ENCODE results near the gene C19orf12.

Gene C19orf12

GRCh38 chr19:29758863-29759262, 43.8 kb upstream of the C19orf12 start:
- no peak overlapping the region for H3K27ac ChIP-seq (ENCODE audit: low read length)
- H3K36me3 ChIP-seq (ENCODE audit: insufficient read depth, low read length), result no peaks in the 10 kb centered on the region
- no peaks in the 10 kb centered on the region for H3K79me2 ChIP-seq (ENCODE audit: insufficient read depth, low read length)
- DNase-seq (no peak), ATAC-seq (ENCODE audit: insufficient read depth, low read depth) (no peak)
- H3K27me3 ChIP-seq (ENCODE audit: insufficient read depth, low read length, poor library complexity), result no peaks in the 10 kb centered on the region
- no peak for TF ChIP-seq CTCF (IDR thresholded peaks at IDR 0.05; ENCODE audit: borderline replicate concordance, extremely low read depth, low read length, poor library complexity, severe bottlenecking)
- peaks cover 4% of the 10 kb centered on the region; the same call in 1 of the 2 replicates for H3K4me1 ChIP-seq (ENCODE audit: insufficient read depth, low read length)
- no peak overlapping the region for H3K4me2 ChIP-seq (ENCODE audit: insufficient read depth, low read length)
- H4K20me1 ChIP-seq (ENCODE audit: insufficient read depth, low read length), result no peaks in the 10 kb centered on the region; the same call in 1 of the 2 replicates
- H3K9me3 ChIP-seq (ENCODE audit: insufficient read depth, low read length, severe bottlenecking), result no peaks in the 10 kb centered on the region
- no peak overlapping the region for H3K9ac ChIP-seq (ENCODE audit: low read depth, low read length)
- no peak overlapping the region for H2AFZ ChIP-seq (ENCODE audit: low read depth, low read length)
- no peak overlapping the region for H3K4me3 ChIP-seq (ENCODE audit: low read depth in 1 of 2, low read length in 2 of 2)

DNA sequence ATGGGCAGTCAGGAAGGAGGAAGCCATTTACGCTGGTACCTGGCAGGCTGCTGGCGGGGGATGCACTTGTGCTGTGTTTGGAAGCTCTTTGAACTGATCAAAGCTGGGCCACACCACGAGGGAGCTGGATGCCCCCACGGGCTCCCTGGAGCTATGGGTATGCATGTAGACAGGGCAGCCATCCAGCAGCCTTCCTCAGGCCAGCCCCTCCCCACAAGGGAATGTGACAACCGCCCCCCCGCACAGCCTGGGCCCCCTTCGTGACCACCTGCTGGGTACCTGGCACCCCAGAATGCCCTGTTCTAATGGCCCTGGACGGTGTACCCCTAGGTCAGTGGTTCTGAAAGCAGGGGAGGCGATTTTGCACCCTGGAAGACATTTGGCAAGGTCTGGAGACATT, 42.5 kb upstream of the C19orf12 start:
- DNase-seq (no peak), ATAC-seq (ENCODE audit: insufficient read depth, low read depth) (no peak)
- Histone ChIP-seq H2AFZ (ENCODE audit: low read depth, low read length) (no peak overlapping the region), H3K79me2 (ENCODE audit: insufficient read depth, low read length) (no peaks in the 10 kb centered on the region), H3K27me3 (ENCODE audit: insufficient read depth, low read length, poor library complexity) (no peaks in the 10 kb centered on the region), H3K27ac (ENCODE audit: low read length) (no peak overlapping the region), H4K20me1 (ENCODE audit: insufficient read depth, low read length) (no peaks in the 10 kb centered on the region; the same call in 1 of the 2 replicates), H3K4me1 (ENCODE audit: insufficient read depth, low read length) (peaks cover 4% of the 10 kb centered on the region; the same call in 1 of the 2 replicates), H3K9ac (ENCODE audit: low read depth, low read length) (no peak overlapping the region), H3K36me3 (ENCODE audit: insufficient read depth, low read length) (no peaks in the 10 kb centered on the region), H3K4me3 (ENCODE audit: low read depth in 1 of 2, low read length in 2 of 2) (no peak overlapping the region), H3K4me2 (ENCODE audit: insufficient read depth, low read length) (no peak overlapping the region), H3K9me3 (ENCODE audit: insufficient read depth, low read length, severe bottlenecking) (no peaks in the 10 kb centered on the region)
- TF ChIP-seq CTCF (IDR thresholded peaks at IDR 0.05; ENCODE audit: borderline replicate concordance, extremely low read depth, low read length, poor library complexity, severe bottlenecking), result no peak
- TF ChIP-seq EZH2 (IDR thresholded peaks at IDR 0.05; ENCODE audit: borderline replicate concordance, low read depth, low read length, severe bottlenecking), result no peak

DNA sequence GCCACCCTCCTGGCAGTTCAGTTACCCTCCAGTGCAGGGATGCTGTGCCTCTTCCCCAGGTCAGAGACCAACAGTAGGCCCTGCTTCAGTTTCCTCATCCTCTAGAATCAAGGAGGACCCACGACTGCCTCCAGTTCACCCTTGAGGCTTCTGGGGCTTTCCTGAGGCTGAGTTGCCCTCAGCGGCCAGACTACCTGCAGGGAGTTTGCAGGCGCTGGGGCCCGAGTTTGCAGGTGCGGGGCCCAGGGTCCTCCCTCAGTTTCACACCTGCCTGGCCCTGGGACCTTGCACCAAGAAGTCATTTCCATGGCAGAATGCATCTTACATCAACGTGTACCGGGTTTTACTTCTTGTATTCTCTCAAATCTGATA, 38.9 kb upstream of the C19orf12 start:
- no peaks in the 10 kb centered on the region for H3K79me2 ChIP-seq (ENCODE audit: insufficient read depth, low read length)
- H2AFZ ChIP-seq (ENCODE audit: low read depth, low read length), result no peak overlapping the region
- H3K27ac ChIP-seq (ENCODE audit: low read length), result no peak overlapping the region
- no peak overlapping the region for H3K4me2 ChIP-seq (ENCODE audit: insufficient read depth, low read length)
- no peak for ATAC-seq (ENCODE audit: insufficient read depth, low read depth)
- H3K4me3 ChIP-seq (ENCODE audit: low read depth in 1 of 2, low read length in 2 of 2), result no peak overlapping the region
- no peaks in the 10 kb centered on the region for H3K9me3 ChIP-seq (ENCODE audit: insufficient read depth, low read length, severe bottlenecking)
- no peak for DNase-seq
- no peaks in the 10 kb centered on the region for H3K4me1 ChIP-seq (ENCODE audit: insufficient read depth, low read length)
- no peaks in the 10 kb centered on the region for H3K27me3 ChIP-seq (ENCODE audit: insufficient read depth, low read length, poor library complexity)
- 0 out of 2 replicates have a peak, but pooled peaks cover 2% of the 10 kb centered on the region for H4K20me1 ChIP-seq (ENCODE audit: insufficient read depth, low read length)
- no peak overlapping the region for H3K9ac ChIP-seq (ENCODE audit: low read depth, low read length)
- H3K36me3 ChIP-seq (ENCODE audit: insufficient read depth, low read length), result no peaks in the 10 kb centered on the region
- TF ChIP-seq EZH2 (IDR thresholded peaks at IDR 0.05; ENCODE audit: borderline replicate concordance, low read depth, low read length, severe bottlenecking), result no peak
- no peak for TF ChIP-seq CTCF (IDR thresholded peaks at IDR 0.05; ENCODE audit: borderline replicate concordance, extremely low read depth, low read length, poor library complexity, severe bottlenecking)

Data from DND-41 (cell line).